Measurements from ENCODE around the gene CASP7.
"Not testable (repeated sequence)": the region's sequence is repeated elsewhere in the genome, so short reads cannot be mapped to it uniquely, and the experiment has no call there.

CASP7 gene

GRCh38 chr10:113753020-113753692, 73.4 kb downstream of the CASP7 start:
- no peak for DNase-seq (ENCODE audit: low read depth in 1 of 2, low spot score in 1 of 2)

- no peak for DNase-seq (ENCODE audit: low read depth in 1 of 2, low spot score in 1 of 2)
Observed at GRCh38 chr10:113754125-113754524, 74.4 kb downstream of the CASP7 start.

GRCh38 chr10:113754768-113755167, 75.1 kb downstream of the CASP7 start:
- no peak for DNase-seq (ENCODE audit: low read depth in 1 of 2, low spot score in 1 of 2)

GRCh38 chr10:113756940-113757543, 77.3 kb downstream of the CASP7 start:
- no peak for DNase-seq (ENCODE audit: low read depth in 1 of 2, low spot score in 1 of 2)

GRCh38 chr10:113762083-113762482, 82.4 kb downstream of the CASP7 start:
- DNase-seq (ENCODE audit: low read depth in 1 of 2, low spot score in 1 of 2) = no peak

GRCh38 chr10:113764582-113764981, 84.9 kb downstream of the CASP7 start:
- no peak for DNase-seq (ENCODE audit: low read depth in 1 of 2, low spot score in 1 of 2)

- DNase-seq (ENCODE audit: low read depth in 1 of 2, low spot score in 1 of 2) = no peak
Observed at GRCh38 chr10:113765910-113766309, 86.2 kb downstream of the CASP7 start.

GRCh38 chr10:113767222-113767621, 87.5 kb downstream of the CASP7 start:
- DNase-seq (ENCODE audit: low read depth in 1 of 2, low spot score in 1 of 2) = no peak

GRCh38 chr10:113770346-113770745, 90.6 kb downstream of the CASP7 start:
- DNase-seq (ENCODE audit: low read depth in 1 of 2, low spot score in 1 of 2) = no peak

- not testable (repeated sequence) for DNase-seq (ENCODE audit: low read depth in 1 of 2, low spot score in 1 of 2)
Observed at GRCh38 chr10:113771131-113771530, 91.4 kb downstream of the CASP7 start.

- DNase-seq (ENCODE audit: low read depth in 1 of 2, low spot score in 1 of 2) = no peak
Observed at GRCh38 chr10:113775686-113776294, 96.1 kb downstream of the CASP7 start.

GRCh38 chr10:113776553-113776952, 96.8 kb downstream of the CASP7 start:
- DNase-seq (ENCODE audit: low read depth in 1 of 2, low spot score in 1 of 2) = no peak

All from stimulated activated CD4-positive, alpha-beta T cell treated with anti-CD3 and anti-CD28 coated beads, Interleukin-15, amount 100 ng/mL, for 1 hour (primary cell).